RCC 7860 (cell line): Measurements from ENCODE around the gene FBN3.
A peak's percentile ranks its signal among the peaks of the same experiment; 100 is the strongest.
"Not testable (repeated sequence)": the region's sequence is repeated elsewhere in the genome, so short reads cannot be mapped to it uniquely, and the experiment has no call there.

Source experiments
- DNase-seq: peaks from one replicate; pipeline ENCODE4 v3.0.0-alpha.2; 2015; ENCODE audit warnings: low spot score
- FAIRE-seq: peaks from 2 replicates; lab custom pipeline; 2012; peaks lifted over from hg19 to GRCh38; lab: Jason Lieb, UNC

Gene FBN3

DNA sequence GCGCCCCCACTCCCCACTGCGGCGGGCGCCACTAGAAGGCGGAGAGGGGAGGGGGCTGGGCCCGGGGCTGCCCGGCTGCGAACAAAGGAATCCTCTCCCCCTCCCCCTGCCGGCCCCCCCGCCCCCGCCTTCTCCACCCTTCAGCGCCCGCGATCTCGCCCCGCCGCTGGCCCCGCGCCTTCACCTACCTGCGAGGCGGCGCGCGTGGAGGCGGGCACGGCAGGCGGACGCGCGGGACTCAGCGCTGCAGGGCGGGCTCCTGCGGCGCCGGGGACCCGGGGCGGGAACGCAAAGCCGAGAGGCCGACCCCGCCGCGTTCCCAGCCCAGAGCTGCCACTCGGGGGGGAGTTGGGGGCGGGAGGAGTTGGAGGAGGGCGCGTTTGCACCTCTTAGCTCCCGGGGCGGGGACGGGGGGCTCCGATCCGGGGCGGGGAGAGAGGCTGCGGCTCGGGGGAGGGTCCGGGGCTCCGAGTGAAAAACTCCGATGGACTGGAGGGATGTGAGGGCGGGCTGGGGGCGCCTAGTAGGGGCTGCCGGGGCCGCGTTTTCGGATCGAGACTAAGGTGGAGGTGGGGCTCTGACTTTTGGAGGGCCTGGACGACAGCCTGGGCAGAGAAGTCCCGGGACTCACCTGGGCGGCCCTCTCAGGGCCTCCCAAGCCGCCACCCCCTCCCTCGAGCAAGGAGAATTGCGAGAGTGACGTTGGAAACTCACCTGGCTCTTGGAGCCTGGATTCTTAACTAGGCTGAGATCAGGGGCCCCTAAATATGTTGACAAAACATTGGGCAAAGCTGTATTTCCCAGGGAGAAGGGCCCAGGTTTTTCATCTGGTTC is at the start of gene FBN3:
Gene FBN3 (minus strand): TSS at position 332 of the 834 bp plus-strand sequence. CDS start 2,112 bp downstream, outside the sequence.
- no peak for FAIRE-seq
- DNase-seq: no peak

DNA sequence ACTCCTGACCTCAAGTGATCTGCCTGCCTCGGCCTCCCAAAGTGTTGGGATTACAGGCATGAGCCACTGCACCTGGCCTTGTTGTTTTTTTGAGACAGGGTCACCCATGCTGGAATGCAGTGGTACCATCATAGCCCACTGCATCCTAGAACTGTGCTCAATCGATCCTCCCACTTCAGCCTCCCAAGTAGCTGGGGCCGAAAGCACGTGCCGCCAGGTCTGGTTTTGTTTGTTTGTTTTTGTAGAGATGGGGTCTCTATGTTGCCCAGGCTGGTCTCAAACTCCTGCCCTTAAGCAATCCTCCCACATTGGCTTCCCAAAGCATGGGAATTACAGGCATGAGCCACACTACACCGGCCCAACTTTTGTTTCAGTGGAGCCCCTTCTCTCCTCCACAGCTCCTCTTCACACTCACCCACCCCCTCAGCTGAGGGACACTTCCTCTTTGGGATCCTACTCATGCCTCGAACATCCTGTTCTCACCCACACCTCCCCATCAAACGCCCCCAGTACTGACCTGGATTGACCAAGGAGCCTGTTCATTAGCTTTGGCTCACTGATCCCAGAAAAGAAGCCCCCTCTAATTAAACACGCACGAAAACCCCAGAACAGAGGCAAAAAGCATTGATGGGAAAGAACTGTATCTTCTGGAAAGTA is 47.0 kb upstream of the FBN3 start:
- no peak for DNase-seq
- FAIRE-seq: no peak

DNA sequence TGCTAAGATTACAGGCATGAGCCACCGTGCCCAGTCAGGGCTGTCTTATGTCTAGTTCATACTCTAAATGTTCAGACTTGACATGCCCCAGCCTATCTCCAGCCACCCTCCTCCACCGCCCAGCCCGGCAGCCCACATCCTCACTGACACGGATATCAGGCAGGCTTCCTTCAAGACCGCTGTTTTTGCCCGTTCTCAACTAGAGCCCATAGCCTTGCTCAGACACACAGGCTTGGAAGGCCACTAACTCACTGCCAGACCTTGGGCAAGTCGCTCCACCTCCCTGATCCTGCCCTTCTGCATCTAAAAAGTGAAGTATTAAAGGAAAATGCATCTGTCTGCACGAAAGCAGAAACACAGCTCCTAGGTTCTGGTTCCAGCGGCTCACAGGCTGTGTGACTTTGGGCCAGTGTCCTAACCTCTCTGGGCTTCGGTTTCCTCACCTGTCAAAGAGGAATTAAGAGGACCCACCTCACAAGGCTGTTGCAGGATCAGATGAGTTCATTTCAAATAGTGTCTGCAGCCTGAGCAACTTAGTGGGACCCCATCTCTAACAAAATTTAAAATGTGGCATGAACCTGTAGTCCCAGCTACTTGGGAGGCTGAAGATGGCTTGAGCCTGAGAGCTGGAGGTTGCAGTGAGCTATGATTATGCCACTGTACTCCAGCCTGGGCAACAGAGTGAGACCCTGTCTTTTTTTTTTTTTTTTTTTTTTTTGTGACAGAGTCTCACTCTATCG is 45.3 kb upstream of the FBN3 start:
- no peak for DNase-seq
- FAIRE-seq: no peak

DNA sequence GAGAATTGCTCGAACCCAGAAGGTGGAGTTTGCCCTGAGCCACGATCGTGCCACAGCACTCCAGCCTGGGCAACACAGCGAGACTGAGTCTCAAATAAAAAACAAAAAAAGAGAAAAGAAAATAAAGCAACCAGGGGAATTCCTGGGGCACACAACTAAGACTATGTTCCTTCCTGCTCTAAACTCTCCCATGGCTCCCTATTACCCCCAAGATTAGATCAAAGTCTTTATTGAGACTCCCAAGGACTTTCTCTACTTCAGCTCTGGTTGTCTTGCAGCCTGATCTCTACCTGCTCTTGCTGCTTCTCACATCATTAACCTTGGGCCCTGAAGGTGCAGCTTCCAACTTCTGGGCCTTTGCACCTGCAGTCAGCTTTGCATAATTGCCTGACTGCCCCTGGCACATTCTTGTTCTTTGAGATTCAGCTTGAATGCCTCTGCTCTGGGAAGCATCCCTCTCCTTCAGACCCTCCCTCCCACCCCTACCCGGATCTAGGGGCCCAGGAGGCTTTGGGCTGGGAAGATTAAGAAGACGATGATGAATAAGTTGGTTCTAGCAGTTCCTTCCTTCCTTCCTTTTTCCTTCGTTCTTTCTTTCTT is 42.9 kb upstream of the FBN3 start:
- DNase-seq: no peak
- no peak for FAIRE-seq

DNA sequence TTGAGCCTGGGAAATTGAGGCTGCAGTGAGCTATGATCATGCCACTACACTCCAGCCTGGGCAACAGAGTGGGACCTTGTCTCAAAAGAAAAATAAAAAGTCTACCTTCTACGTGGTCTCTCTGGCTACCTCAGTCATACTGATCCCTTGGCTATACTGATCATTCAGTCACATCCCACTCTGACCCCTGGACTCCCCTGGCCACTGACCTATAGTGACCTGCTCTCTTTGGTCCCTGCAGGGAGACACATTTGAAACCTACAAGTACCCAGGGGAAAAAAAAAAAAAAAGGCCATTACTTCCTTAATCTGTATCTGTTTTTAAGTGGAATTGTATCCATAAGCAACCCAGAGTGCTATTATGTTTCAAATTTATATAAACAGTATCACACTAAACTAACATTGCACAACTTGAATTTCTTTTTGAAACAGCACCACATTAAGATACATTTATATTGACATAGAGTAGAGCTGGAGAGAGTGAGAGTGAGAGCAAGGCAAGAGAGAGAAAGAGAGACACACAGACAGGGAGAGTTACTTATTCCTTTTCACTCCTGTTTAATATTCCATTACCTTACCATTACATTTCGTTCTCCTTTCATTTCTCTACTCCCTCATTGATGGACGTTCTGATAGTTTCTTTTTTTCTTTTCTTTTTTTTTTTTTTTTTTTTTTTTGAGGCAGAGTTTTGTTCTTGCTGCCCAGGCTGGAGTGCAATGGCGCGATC is 36.1 kb upstream of the FBN3 start:
- DNase-seq: no peak
- FAIRE-seq: no peak

DNA sequence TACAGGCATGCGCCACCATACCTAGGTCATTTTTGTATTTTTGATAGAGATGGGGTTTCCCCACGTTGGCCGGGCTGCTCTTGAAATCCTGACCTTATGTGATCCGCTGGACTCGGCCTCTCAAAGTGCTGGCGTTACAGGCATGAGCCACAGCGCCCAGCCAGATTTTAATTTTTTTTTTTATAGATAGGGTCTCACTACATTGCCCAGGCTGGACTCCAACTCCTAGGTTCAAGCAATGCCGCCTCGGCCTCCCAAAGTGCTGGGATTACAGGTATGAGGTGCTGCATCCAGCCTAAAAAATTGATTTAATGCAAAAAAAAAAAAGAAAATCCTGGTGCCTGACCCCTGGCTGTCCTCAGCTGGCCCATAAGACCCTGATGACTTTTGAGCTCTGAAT is 34.9 kb upstream of the FBN3 start:
- FAIRE-seq: no peak

DNA sequence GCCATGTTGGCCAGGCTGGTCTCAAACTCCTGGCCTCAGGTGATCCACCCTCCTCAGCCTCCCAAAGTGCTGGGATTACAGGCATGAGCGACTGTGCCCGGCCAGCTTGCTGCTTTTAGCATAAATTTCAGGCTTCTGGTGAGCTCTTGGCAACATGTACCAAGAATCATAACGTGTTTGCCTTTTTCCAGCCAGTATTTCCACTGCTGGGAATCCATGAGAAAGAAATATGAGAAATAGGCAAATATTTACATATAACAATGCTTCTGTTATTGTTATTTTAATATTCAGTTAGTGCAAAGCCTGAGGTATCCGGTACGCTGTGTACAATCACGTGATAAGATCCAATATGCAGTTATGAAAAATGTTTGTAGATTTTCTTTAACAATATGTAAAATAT is 30.6 kb upstream of the FBN3 start:
- DNase-seq (no peak), FAIRE-seq (no peak)

More for the DNA sequence above, 34.9 kb upstream of the FBN3 start:
- DNase-seq: no peak

DNA sequence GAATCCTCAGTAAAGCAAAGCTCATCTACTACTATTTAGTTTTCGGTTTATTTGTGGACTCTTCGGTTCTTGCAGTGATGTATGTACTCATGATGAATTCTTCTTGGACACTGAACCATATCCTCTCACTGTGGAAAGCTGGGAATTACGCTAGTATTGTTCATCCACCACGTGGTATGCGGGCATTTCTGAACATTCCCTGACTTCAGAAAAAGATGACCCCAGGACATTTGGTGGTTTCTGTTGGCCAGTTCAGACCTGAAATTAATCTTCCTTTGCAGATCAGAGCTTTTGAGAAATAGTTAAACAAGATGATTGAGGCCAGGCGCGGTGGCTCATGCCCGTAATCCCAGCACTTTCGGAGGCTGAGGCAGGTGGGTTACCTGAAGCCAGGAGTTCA is 25.3 kb upstream of the FBN3 start:
- peak; percentile 92 for DNase-seq
- FAIRE-seq: peak; percentile 97

DNA sequence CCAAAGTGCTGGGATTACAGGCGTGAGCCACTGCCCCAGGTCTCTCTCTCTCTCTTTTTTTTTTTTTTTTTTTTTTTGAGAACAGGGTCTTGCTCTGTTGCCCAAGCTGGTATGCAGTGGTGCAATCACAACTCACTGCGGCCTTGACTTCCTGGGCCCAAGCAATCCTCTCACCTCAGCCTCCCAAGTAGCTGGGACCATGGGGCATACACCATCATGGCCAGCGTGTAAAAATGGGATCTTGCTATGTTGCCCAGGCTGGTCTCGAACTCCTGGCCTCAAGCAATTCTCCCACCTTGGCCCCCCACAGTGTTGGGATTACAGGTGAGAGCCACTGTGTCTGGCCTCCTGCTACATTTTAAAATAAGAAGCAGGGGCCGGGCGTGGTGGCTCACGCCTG is 19.1 kb upstream of the FBN3 start:
- DNase-seq (no peak), FAIRE-seq (no peak)

DNA sequence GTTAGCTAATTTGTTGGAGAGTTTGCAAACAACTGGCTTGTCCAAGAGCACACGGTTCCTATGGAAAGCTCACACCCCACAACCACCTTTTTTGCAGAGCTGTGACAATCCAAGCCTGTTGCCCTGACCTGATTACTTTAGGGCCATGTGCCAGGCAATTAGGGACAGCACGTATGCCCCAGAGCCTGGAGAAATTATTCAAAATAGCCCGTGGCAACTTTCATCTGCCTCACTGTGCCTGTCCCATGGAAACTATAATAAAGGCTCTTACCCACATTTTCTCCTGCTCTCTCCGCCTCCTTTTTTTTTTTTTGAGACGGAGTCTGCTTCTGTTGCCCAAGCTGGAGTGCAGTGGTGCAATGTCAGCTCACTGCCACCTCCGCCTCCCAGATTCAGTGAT is 18.6 kb upstream of the FBN3 start:
- no peak for FAIRE-seq
- no peak for DNase-seq

DNA sequence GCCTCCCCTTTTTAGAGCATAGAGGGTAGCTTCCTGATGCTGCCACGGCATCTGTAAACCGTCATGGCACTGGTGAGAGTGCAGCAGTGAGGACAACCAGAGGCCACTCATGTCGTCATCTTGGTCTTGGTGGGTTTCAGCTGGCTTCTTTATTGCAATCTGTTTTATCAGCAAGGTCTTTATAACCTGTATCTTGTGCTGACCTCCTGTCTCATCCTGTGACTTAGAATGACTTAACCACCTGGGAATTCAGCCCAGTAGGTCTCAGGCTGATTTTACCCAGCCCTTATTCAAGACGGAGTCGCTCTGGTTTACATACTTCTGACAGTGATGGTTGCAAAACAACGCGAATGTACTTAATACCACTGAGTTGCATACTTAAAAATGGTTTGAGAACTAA is 14.4 kb upstream of the FBN3 start:
- FAIRE-seq (no peak), DNase-seq (peak; percentile 22)

DNA sequence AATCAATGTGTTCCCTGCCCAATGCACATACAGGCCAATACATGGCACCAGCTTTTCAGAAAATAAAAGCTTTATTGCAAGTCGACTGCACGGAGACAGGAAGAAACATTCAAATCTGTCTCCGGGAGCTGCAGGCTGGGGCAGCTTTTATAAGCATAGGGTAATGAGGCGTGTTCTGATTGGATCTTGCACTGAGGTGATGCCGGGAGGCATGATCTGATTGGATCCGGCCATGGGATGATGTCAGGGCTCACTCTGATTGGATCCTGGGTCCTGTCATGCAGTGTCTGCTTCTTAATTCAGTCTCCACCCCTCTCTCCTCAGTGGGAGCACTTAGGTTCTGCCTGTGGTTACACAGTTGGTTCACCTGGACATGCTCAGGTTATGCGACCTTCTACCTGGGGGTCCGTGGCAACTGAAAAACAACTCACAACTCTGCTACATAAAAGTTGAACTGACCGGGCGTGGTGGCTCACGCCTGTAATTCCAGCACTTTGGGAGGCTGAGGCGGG is 11.8 kb upstream of the FBN3 start:
- FAIRE-seq (no peak), DNase-seq (no peak)

DNA sequence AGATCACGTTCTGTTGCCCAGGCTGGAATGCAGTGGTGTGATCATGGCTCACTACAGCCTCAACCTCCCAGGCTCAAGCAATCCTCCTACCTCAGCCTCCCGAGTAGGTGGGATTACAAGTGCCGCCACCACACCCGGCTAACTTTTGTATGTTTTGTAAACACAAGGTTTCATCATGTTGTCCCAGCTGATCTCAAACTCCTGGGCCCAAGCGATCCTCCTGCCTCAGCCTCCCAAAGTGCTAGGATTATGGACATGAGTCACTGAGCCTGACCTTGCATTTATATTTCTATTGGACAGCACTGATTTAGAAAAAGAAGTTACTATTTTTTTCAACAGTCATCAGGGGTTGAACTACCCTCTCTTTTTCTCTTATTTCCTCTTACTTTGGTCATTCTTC is 9.9 kb upstream of the FBN3 start:
- not testable (repeated sequence) for DNase-seq, FAIRE-seq

DNA sequence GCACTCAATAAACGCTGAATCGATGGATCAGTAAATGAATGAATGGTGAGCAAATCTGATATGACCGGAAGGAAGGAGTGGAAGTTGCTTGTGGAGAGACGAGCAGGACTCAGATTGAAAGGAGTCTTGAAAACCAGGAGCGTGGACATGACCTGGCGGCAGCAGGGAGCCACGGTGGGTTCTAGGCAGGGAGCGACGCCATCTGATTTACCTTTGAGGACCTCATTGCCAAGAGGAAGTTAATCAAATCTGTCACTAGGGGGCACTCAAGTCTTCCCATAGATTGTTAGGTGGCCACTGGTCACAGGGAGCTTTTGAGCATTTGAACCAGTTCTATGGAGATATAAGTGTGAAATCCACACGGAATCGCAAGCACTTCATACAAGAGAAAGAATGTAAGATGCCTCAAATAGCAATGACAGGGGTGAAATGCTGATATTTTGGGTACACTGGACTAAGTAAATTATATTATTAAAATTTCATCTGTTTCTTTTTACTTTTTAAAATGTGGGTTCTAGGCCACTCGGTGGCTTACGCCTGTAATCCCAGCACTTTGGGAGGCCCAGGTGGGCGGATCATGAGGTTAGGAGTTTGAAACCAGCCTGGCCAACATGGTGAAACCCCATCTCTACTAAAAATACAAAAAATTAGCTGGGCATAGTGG is 9.2 kb upstream of the FBN3 start:
- FAIRE-seq (no peak), DNase-seq (peak; percentile 58)

DNA sequence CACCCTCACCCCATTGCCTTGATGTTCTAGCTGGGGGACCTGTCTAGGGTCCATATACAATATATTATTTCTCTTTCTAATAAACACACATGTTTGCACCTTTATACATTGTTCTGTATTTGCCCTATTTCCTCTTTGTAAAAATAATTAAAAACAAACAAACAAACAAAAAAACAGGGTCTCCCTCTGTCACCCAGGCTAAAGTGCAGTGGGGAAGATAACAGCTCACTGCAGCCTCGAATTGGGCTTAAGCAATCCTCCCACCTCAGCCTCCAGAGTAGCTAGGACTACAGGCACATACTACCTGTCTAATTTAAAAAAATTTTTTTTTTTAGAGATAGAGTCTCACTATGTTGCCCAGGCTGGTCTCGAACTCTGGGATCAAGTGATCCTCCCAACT is 5.9 kb upstream of the FBN3 start:
- DNase-seq: no peak
- no peak for FAIRE-seq

DNA sequence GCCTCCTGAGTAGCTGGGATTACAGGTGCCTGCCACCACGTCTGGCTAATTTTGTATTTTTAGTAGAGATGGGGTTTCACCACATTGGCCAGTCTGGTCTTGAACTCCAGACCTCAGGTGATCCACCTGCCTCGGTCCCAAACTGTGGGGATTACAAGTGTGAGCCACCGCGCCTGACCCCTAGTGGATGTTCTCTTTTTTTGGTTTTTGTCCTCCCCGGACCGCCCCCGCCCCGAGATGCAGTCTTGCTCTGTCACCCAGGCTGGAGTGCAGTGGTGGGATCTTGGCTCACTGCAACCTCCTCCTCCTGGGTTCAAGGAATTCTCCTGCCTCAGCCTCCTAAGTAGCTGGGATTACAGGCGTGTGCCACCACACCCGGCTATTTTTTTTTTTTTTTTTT is 4.6 kb upstream of the FBN3 start:
- FAIRE-seq, DNase-seq: not testable (repeated sequence)

DNA sequence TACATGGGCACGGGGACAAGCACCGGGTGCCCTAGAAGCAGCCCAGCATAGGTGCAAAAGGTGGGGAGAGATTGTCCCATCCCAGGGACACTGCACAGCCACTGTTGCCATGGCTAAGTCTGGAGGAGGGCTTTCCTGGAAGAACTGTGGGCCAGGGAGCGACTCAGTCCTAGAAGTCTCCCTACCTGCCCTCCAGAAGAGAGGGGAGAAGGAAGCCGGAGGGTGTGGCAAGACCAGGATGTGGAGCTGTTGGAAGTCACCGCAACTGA is 2.3 kb upstream of the FBN3 start:
- no peak for FAIRE-seq
- no peak for DNase-seq

DNA sequence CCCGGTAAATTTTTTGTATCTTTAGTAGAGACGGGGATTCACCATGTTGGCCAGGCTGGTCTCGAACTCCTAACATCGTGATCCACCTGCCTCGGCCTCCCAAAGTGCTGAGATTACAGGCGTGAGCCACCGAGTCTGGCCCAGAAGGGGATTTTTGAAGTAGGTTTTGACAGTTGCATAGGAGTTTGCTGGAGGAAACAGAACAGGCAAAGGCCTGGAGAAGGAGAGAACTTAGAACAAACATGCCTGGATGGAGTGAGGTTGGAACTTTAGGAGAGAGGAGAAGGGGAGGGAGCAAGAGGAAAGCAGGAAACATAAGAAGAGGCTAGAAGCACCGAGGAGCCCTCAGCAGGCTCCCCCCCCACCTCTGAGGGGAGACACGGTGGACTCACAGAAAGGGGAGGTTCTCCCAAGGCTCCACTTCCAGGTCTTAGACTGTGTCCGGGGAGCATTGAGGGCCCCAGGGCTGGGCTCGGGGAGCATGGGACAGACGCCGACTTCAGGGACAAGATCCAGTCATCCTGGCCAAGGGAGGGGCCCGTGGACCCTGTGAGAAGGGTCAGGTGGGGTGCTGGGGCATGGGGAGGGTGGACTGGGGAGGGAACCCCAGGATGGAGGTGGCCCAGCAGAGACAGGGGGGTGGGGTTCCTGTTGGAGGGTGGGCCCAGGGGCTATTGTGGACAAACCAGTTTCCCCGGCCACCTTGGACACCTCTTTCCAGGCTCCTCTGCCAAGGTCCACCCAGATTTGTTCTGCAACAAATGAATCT is 1.8 kb upstream of the FBN3 start:
- DNase-seq (no peak), FAIRE-seq (no peak)

DNA sequence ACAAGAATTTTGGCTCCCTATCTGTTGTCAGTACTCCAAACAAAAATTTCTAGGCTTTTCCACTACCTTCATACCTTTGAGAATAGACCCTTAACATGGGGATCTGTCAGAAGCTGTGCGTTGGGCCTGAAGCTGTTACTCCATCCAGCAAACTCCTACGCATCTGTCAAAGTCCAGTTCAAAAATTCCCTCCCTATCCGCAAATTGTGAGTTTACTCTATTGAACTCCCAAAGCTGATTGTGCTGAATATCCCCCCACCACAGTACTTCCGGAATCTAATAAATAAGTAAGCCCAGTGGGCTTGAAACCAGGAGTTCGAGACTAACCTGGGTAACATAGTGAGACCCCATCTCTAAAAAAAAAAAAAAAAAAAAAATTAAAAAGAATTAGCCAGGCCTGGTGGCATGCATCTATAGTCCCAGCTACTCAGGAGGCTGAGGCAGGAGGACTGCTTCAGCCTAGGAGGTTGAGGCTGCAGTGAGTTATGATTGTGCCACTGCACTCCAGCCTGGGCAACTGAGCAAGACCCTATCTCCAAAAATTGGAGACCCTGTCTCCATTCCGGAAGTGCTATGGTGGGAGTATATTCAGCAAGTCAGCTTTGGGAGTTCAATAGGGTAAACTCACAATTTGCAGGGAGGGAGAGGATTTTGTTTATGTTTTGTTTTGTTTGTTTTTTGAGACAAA is 930 bp upstream of the FBN3 start:
- DNase-seq: no peak
- no peak for FAIRE-seq
